ENCODE data around the gene A2M. TPM values are rescaled to one million over a fixed set of nuclear protein-coding genes. Genes with fewer than 3 reads are reported as not detected.

Gene A2M
- 567 and 598 TPM in 2 replicates for total RNA-seq
- 426 and 463 TPM in 2 replicates for polyA plus RNA-seq

GRCh38 chr12:9115731-9116559 lies at the start of gene A2M:
A2M (minus strand) TSS chr12:9115919; CDS start chr12:9115849, 70 bp downstream.
- Histone ChIP-seq H3K36me3 (replicated peaks; ENCODE audit: insufficient read depth, low read depth) (no peaks in the 10 kb centered on the region), H3K9me2 (replicated peaks; ENCODE audit: insufficient read depth) (no peaks in the 10 kb centered on the region), H2AFZ (no peak within 1 kb of the TSS), H3K9me3 (ENCODE audit: low read depth) (no peaks in the 10 kb centered on the region), H3K4me1 (ENCODE audit: insufficient read depth) (no peaks in the 10 kb centered on the region), H3K79me2 (no peaks in the 10 kb centered on the region), H3K4me2 (peak within 1 kb of the TSS; percentile 35), H3K27ac (peak within 1 kb of the TSS; percentile 4), H3K4me3 (no peak within 1 kb of the TSS), H4K20me1 (ENCODE audit: insufficient read depth, poor library complexity, severe bottlenecking) (no peaks in the 10 kb centered on the region), H3K27me3 (no peaks in the 10 kb centered on the region)
- DNase-seq (ENCODE audit: low spot score), result peak; percentile 19
- WGBS (ENCODE audit: low lambda C conversion rate, missing lambda C conversion rate), result 71% methylated on average over 9 of the region's 9 CpGs
- TF ChIP-seq EZH2phosphoT487 (IDR thresholded peaks at IDR 0.05; ENCODE audit: low read depth, severe bottlenecking, unreplicated experiment) (no peak), EZH2 (IDR thresholded peaks at IDR 0.05; ENCODE audit: borderline replicate concordance) (no peak)
- TF ChIP-seq, protein P1, sequence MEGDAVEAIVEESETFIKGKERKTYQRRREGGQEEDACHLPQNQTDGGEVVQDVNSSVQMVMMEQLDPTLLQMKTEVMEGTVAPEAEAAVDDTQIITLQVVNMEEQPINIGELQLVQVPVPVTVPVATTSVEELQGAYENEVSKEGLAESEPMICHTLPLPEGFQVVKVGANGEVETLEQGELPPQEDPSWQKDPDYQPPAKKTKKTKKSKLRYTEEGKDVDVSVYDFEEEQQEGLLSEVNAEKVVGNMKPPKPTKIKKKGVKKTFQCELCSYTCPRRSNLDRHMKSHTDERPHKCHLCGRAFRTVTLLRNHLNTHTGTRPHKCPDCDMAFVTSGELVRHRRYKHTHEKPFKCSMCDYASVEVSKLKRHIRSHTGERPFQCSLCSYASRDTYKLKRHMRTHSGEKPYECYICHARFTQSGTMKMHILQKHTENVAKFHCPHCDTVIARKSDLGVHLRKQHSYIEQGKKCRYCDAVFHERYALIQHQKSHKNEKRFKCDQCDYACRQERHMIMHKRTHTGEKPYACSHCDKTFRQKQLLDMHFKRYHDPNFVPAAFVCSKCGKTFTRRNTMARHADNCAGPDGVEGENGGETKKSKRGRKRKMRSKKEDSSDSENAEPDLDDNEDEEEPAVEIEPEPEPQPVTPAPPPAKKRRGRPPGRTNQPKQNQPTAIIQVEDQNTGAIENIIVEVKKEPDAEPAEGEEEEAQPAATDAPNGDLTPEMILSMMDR (IDR thresholded peaks at IDR 0.05; ENCODE audit: poor library complexity), result no peak

DNA sequence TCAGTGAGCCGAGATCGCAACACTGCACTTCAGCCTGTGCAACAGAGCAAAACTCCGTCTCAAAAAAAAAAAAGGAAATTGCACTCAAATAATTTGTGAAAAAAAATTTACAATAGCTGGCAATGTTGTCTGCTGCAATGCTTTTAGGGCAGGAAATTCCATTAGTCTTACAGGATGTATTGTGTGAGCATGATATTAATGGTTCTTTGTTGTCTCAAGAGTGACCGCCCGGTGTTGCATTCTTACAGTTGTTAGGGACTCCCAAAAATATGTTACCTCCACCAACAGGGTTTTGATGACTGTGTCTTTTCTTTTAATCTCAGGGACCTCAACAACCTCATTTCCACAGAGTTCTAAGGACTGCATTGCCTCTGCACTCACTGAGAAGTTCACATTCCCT lies 47.7 kb upstream of the A2M start:
- WGBS (ENCODE audit: low lambda C conversion rate, missing lambda C conversion rate), result 91% methylated on average over 5 of the region's 5 CpGs
- no peak overlapping the region for H3K27ac ChIP-seq
- no peaks in the 10 kb centered on the region for H3K9me3 ChIP-seq (ENCODE audit: low read depth)
- no peaks in the 10 kb centered on the region for H3K36me3 ChIP-seq (replicated peaks; ENCODE audit: insufficient read depth, low read depth)
- no peaks in the 10 kb centered on the region for H3K9me2 ChIP-seq (replicated peaks; ENCODE audit: insufficient read depth)
- H3K4me2 ChIP-seq, result no peak overlapping the region
- no peaks in the 10 kb centered on the region for H3K79me2 ChIP-seq
- no peak for TF ChIP-seq EZH2 (IDR thresholded peaks at IDR 0.05; ENCODE audit: borderline replicate concordance)
- TF ChIP-seq, protein P1 (IDR thresholded peaks at IDR 0.05; ENCODE audit: poor library complexity), result no peak
- TF ChIP-seq EZH2phosphoT487 (IDR thresholded peaks at IDR 0.05; ENCODE audit: low read depth, severe bottlenecking, unreplicated experiment), result no peak
- DNase-seq (ENCODE audit: low spot score), result no peak
- H2AFZ ChIP-seq, result no peak overlapping the region
- no peak overlapping the region for H3K4me3 ChIP-seq
- H3K27me3 ChIP-seq, result no peaks in the 10 kb centered on the region
- no peaks in the 10 kb centered on the region for H3K4me1 ChIP-seq (ENCODE audit: insufficient read depth)
- no peaks in the 10 kb centered on the region for H4K20me1 ChIP-seq (ENCODE audit: insufficient read depth, poor library complexity, severe bottlenecking)

DNA sequence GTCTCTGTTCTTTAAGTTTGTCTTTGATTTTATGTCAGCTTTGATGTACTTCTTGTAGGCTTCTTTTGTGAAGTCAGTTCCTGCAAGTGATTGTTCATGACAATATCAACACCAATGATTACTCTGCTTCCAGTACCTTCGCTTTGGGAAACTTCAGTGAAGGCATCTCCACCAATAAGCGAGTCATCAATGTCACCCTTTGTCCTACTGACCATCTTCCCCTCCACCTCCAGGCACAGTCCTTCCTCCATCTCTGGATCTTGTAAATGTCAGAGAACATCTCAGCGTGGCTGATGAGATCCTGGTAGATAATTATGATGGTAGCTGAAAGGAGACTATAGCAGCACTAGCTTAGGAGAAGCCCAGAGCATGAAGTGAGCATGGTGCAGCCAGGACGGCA lies 40.4 kb upstream of the A2M start:
- 70% methylated on average over 4 of the region's 4 CpGs for WGBS (ENCODE audit: low lambda C conversion rate, missing lambda C conversion rate)
- TF ChIP-seq, protein P1 (IDR thresholded peaks at IDR 0.05; ENCODE audit: poor library complexity), result no peak
- TF ChIP-seq EZH2 (IDR thresholded peaks at IDR 0.05; ENCODE audit: borderline replicate concordance) (no peak), EZH2phosphoT487 (IDR thresholded peaks at IDR 0.05; ENCODE audit: low read depth, severe bottlenecking, unreplicated experiment) (no peak)

More for the DNA sequence above, 40.4 kb upstream of the A2M start:
- Histone ChIP-seq H4K20me1 (ENCODE audit: insufficient read depth, poor library complexity, severe bottlenecking) (no peaks in the 10 kb centered on the region), H3K4me1 (ENCODE audit: insufficient read depth) (no peaks in the 10 kb centered on the region), H3K36me3 (replicated peaks; ENCODE audit: insufficient read depth, low read depth) (no peaks in the 10 kb centered on the region), H3K9me2 (replicated peaks; ENCODE audit: insufficient read depth) (no peaks in the 10 kb centered on the region), H3K9me3 (ENCODE audit: low read depth) (no peaks in the 10 kb centered on the region), H3K4me2 (no peak overlapping the region), H2AFZ (no peak overlapping the region), H3K79me2 (no peaks in the 10 kb centered on the region), H3K27ac (no peak overlapping the region), H3K27me3 (no peaks in the 10 kb centered on the region), H3K4me3 (no peak overlapping the region)
- DNase-seq (ENCODE audit: low spot score), result no peak
